Breast epithelium (tissue), 4 donors: ENCODE results near the gene WIPF1. TPM values are rescaled to one million over a fixed set of nuclear protein-coding genes. Genes with fewer than 3 reads are reported as not detected.

Source experiments
- DNase-seq, 2 donors: peaks; one replicate each; pipeline ENCODE4 v3.0.0-alpha.2; 2019; ENCODE audit warnings: low spot score in 2 of 2
- H3K27ac ChIP-seq, 2 donors: fragments of 200-600 bp; sonication (generic) in 1 of 2; one replicate each; pipeline ENCODE4 v1.5.1; 2016 to 2019; ENCODE audit warnings: mild to moderate bottlenecking in 1 of 2
- H3K27me3 ChIP-seq, 2 donors: fragments of 200-600 bp; sonication (generic) in 1 of 2; one replicate each; pipeline versions ENCODE4 v1.5.1 to v1.6.0; 2017 to 2019; ENCODE audit warnings: control low read depth in 1 of 2, mild to moderate bottlenecking in 1 of 2
- H3K36me3 ChIP-seq: fragments of 200-600 bp; one replicate; pipeline ENCODE4 v1.5.1; 2019
- H3K4me1 ChIP-seq, 2 donors: fragments of 200-600 bp; sonication (generic); one replicate each; pipeline ENCODE4 v1.5.1; 2016 to 2019; ENCODE audit warnings: control low read depth in 1 of 2
- H3K4me3 ChIP-seq, 3 donors: fragments of 200-600 bp; sonication (generic); 1 replicate in 2 of 3; 2 replicates in 1 of 3; pipeline ENCODE4 v1.5.1; 2016 to 2019; ENCODE audit warnings: mild to moderate bottlenecking in 3 of 3, moderate library complexity in 2 of 3
- H3K9me3 ChIP-seq, 2 donors: fragments of 200-600 bp; sonication (generic) in 1 of 2; one replicate each; pipeline ENCODE4 v1.5.1; 2016 to 2019; ENCODE audit warnings: control low read depth in 1 of 2
- POLR2A ChIP-seq: fragments of 450-650 bp; IDR thresholded peaks from one replicate; pipeline ENCODE4 v1.6.1; 2016; ENCODE audit warnings: antibody characterized with exemption, mild to moderate bottlenecking, moderate library complexity
- POLR2AphosphoS5 ChIP-seq, 3 donors: sonication (generic); formaldehyde crosslinking; IDR thresholded peaks; one replicate each; pipeline ENCODE4 v1.6.1; 2017; ENCODE audit warnings: antibody characterized with exemption in 3 of 3
- intact Hi-C: fragments of 100-400 bp; cut with DNase I; formaldehyde crosslinking; loops from one replicate; pipeline ENCODE4 v1.15.1; 2023; ENCODE audit warnings: low total_unique reads
- total RNA-seq, 3 donors: library from RNA; depleted of rRNA; stranded (reverse); fragments of >200 nt; gene quantifications; one replicate each; pipeline ENCODE4 v1.1.0, GENCODE V29; 2016
- TF ChIP-seq, protein P1 (sequence below), 3 donors: fragments of 450-650 bp; IDR thresholded peaks; one replicate each; pipeline ENCODE4 v1.5.1; 2016 to 2017; ENCODE audit warnings: antibody characterized with exemption in 3 of 3, mild to moderate bottlenecking in 3 of 3, moderate library complexity in 3 of 3

Gene WIPF1
- total RNA-seq, 3 donors from 2014 or later = 17.6 to 43.2 (median 24.9) TPM

GRCh38 chr2:174529916-174530315 lies 67.7 kb downstream of the WIPF1 start:
- no peak overlapping the region for H3K4me3 ChIP-seq
- intact Hi-C loops = loop anchor here (5.0 kb wide), 1 partner anchor 538 kb away; no protein-coding TSS in a partner anchor
- TF ChIP-seq POLR2AphosphoS5 (IDR thresholded peaks at IDR 0.05) (no peak), POLR2A (no peak)
- TF ChIP-seq, protein P1, sequence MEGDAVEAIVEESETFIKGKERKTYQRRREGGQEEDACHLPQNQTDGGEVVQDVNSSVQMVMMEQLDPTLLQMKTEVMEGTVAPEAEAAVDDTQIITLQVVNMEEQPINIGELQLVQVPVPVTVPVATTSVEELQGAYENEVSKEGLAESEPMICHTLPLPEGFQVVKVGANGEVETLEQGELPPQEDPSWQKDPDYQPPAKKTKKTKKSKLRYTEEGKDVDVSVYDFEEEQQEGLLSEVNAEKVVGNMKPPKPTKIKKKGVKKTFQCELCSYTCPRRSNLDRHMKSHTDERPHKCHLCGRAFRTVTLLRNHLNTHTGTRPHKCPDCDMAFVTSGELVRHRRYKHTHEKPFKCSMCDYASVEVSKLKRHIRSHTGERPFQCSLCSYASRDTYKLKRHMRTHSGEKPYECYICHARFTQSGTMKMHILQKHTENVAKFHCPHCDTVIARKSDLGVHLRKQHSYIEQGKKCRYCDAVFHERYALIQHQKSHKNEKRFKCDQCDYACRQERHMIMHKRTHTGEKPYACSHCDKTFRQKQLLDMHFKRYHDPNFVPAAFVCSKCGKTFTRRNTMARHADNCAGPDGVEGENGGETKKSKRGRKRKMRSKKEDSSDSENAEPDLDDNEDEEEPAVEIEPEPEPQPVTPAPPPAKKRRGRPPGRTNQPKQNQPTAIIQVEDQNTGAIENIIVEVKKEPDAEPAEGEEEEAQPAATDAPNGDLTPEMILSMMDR (IDR thresholded peaks at IDR 0.05) = no peak
- no peak overlapping the region for H3K27ac ChIP-seq
- no peak for DNase-seq
- H3K36me3 ChIP-seq = no peaks in the 10 kb centered on the region
- peaks cover 0 to 10% of the 10 kb centered on the region in 2 donors for H3K9me3 ChIP-seq
- no peaks in the 10 kb centered on the region for H3K27me3 ChIP-seq
- H3K4me1 ChIP-seq = no peaks in the 10 kb centered on the region

GRCh38 chr2:174527959-174528358 lies 69.6 kb downstream of the WIPF1 start:
- DNase-seq = no peak
- no peaks in the 10 kb centered on the region for H3K27me3 ChIP-seq
- no peak overlapping the region for H3K27ac ChIP-seq
- peaks cover 0 to 10% of the 10 kb centered on the region in 2 donors for H3K9me3 ChIP-seq
- H3K36me3 ChIP-seq = no peaks in the 10 kb centered on the region
- intact Hi-C loops = loop anchor here (5.0 kb wide), 1 partner anchor 536 kb away; no protein-coding TSS in a partner anchor
- no peak overlapping the region for H3K4me3 ChIP-seq
- no peaks in the 10 kb centered on the region for H3K4me1 ChIP-seq
- TF ChIP-seq POLR2A (no peak), POLR2AphosphoS5 (IDR thresholded peaks at IDR 0.05) (no peak)
- TF ChIP-seq, protein P1 (IDR thresholded peaks at IDR 0.05) = no peak

GRCh38 chr2:174527101-174527721 lies 70.4 kb downstream of the WIPF1 start:
- DNase-seq = no peak
- Histone ChIP-seq H3K27ac (no peak overlapping the region), H3K9me3 (peaks cover 0 to 10% of the 10 kb centered on the region in 2 donors), H3K27me3 (no peaks in the 10 kb centered on the region), H3K4me3 (no peak overlapping the region), H3K4me1 (no peaks in the 10 kb centered on the region), H3K36me3 (no peaks in the 10 kb centered on the region)
- TF ChIP-seq, protein P1 (IDR thresholded peaks at IDR 0.05) = no peak
- intact Hi-C loops = loop anchor here (5.0 kb wide), 1 partner anchor 535 kb away; no protein-coding TSS in a partner anchor

DNA sequence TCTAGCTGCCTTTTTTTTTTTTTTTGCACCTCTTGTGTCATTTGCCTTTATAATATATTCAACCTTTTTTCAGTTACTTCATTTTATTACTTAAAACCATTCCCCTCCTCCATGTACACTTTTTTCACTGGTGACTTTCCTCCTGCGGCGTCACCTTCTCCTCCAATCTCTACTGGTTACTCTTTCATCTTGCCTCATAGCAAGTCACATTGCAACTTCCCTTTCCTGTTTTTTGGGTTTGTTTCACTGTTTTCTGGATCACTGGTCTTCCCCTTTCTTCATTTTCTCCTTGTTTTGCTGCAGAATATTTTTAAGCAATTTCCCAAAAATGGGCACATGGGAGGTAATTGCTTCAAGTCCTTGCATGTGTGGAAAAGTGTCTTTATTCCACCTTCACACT lies 73.1 kb downstream of the WIPF1 start:
- H3K36me3 ChIP-seq = no peaks in the 10 kb centered on the region
- no peak overlapping the region for H3K4me3 ChIP-seq
- intact Hi-C loops = no loop called here
- no peaks in the 10 kb centered on the region for H3K27me3 ChIP-seq
- DNase-seq = no peak
- no peak overlapping the region for H3K27ac ChIP-seq
- no peaks in the 10 kb centered on the region for H3K4me1 ChIP-seq
- peaks cover 0 to 10% of the 10 kb centered on the region in 2 donors for H3K9me3 ChIP-seq
- TF ChIP-seq POLR2AphosphoS5 (IDR thresholded peaks at IDR 0.05) (no peak), POLR2A (no peak)
- TF ChIP-seq, protein P1 (IDR thresholded peaks at IDR 0.05) = no peak

DNA sequence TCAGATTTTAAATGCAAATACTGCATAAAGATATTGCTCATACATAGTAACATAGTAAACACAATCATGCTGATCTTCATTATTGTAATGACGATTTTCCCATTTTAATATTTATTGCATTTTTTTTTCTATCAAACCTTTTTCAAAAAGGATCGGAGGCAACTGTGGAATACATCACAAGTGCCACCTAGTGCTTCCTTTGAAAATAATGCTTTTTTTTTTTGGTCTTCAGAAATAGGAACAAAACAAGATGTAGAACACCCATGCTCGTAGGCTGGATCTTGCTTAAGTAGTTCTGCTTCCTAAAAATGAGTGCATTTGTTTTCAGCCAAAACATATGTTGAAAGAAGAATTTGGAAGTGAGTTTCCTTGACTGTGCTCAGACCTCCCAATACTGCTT lies 75.1 kb downstream of the WIPF1 start:
- intact Hi-C loops = no loop called here
- Histone ChIP-seq H3K36me3 (no peaks in the 10 kb centered on the region), H3K27ac (no peak overlapping the region), H3K27me3 (no peaks in the 10 kb centered on the region), H3K9me3 (peaks cover 0 to under 1% of the 10 kb centered on the region in 2 donors), H3K4me3 (no peak overlapping the region), H3K4me1 (no peaks in the 10 kb centered on the region)
- TF ChIP-seq, protein P1 (IDR thresholded peaks at IDR 0.05) = no peak
- TF ChIP-seq POLR2A (no peak), POLR2AphosphoS5 (IDR thresholded peaks at IDR 0.05) (no peak)
- DNase-seq = no peak
